ENCODE data around the gene PER1. TPM values are rescaled to one million over a fixed set of nuclear protein-coding genes. Genes with fewer than 3 reads are reported as not detected.

Gene PER1
- total and polyA plus RNA-seq, 9 of the 15 experiments (the other 6 are each of a cell fraction or from before 2014, with no cell fraction given): 0.13 to 26.0 (median 3.4) TPM

GRCh38 chr17:8158267-8159031, 6.2 kb upstream of the PER1 start (continued):
- no peak for TF ChIP-seq ZNF644 (tag; IDR thresholded peaks at IDR 0.05; ENCODE audit: low read depth)
- TF ChIP-seq BCL6 (CRISPR knock-in tag; IDR thresholded peaks at IDR 0.05): no peak
- no peak for TF ChIP-seq ATF3 (IDR thresholded peaks at IDR 0.05)
- no peak for TF ChIP-seq ATF3 (CRISPR knock-in tag; conservative IDR thresholded peaks at IDR 0.05)
- no peak for TF ChIP-seq PCBP2 (IDR thresholded peaks at IDR 0.05; ENCODE audit: low read depth, low read length, poor library complexity, severe bottlenecking)
- no peak for TF ChIP-seq PTBP1 (IDR thresholded peaks at IDR 0.05; ENCODE audit: low read depth, low read length)
- no peak for TF ChIP-seq DPF2 (IDR thresholded peaks at IDR 0.05)
- no peak for TF ChIP-seq HDAC1 (IDR thresholded peaks at IDR 0.05)
- TF ChIP-seq SREBF1 (IDR thresholded peaks at IDR 0.05; ENCODE audit: borderline replicate concordance, low read depth, low read length): no peak
- TF ChIP-seq MITF (IDR thresholded peaks at IDR 0.05): no peak
- 0 out of 2 replicates have a peak, but pooled peaks have one; percentile 13 for TF ChIP-seq DEAF1 (CRISPR knock-in tag; IDR thresholded peaks at IDR 0.05)
- TF ChIP-seq ZBTB43 (CRISPR knock-in tag; IDR thresholded peaks at IDR 0.05): no peak
- TF ChIP-seq ZNF318 (IDR thresholded peaks at IDR 0.05; ENCODE audit: borderline replicate concordance in 1 of 2, low read depth in 1 of 2): no peak

Measured in K562 (cell line).